Upper lobe of right lung (tissue), 1 donor: ENCODE data around the gene ZBED2. TPM values are rescaled to one million over a fixed set of nuclear protein-coding genes. Genes with fewer than 3 reads are reported as not detected.

Source experiments
- ATAC-seq: fragments of 200-7000 bp; cut with Tn5 transposase; one replicate; pipeline ENCODE4 v1.9.1; 2020; ENCODE audit warnings: mild to moderate bottlenecking, moderate library complexity
- DNase-seq: peaks from one replicate; pipeline ENCODE4 v3.0.0-alpha.2; 2020
- H3K27ac ChIP-seq: fragments of 200-600 bp; one replicate; pipeline ENCODE4 v1.8.0; 2022
- H3K27me3 ChIP-seq: fragments of 200-600 bp; one replicate; pipeline ENCODE4 v1.8.0; 2022; ENCODE audit warnings: mild to moderate bottlenecking
- H3K36me3 ChIP-seq: fragments of 200-600 bp; one replicate; pipeline ENCODE4 v1.8.0; 2022
- H3K4me1 ChIP-seq: fragments of 200-600 bp; one replicate; pipeline ENCODE4 v1.8.0; 2022
- H3K4me3 ChIP-seq: fragments of 200-600 bp; one replicate; pipeline ENCODE4 v1.8.0; 2022; ENCODE audit warnings: mild to moderate bottlenecking
- H3K9me3 ChIP-seq: fragments of 200-600 bp; one replicate; pipeline ENCODE4 v1.8.0; 2022
- intact Hi-C: fragments of 100-400 bp; cut with DNase I; formaldehyde crosslinking; loops from one replicate; pipeline ENCODE4 v1.11.0; 2022
- total RNA-seq: library from RNA; stranded (reverse); fragmentation: NEBNext Ultra II Directional; extraction: Animal tissue kit (Norgen Biotek cat#: 25700); gene quantifications from one replicate; pipeline ENCODE4 v1.2.1, GENCODE V29; 2021
- TF ChIP-seq, protein P1 (sequence below): fragments of 200-600 bp; IDR thresholded peaks from one replicate; pipeline ENCODE4 v1.8.0; 2022; ENCODE audit warnings: antibody characterized with exemption
- donor health status: DM: no; HTN: yes; CAD: no; lungs with severe emphysema.

Gene ZBED2
- total RNA-seq, 1 donor from 2014 or later, result 6.4 TPM

GRCh38 chr3:111621535-111621934 lies 26.4 kb upstream of the ZBED2 start:
- intact Hi-C loops, result no loop called here
- TF ChIP-seq, protein P1, sequence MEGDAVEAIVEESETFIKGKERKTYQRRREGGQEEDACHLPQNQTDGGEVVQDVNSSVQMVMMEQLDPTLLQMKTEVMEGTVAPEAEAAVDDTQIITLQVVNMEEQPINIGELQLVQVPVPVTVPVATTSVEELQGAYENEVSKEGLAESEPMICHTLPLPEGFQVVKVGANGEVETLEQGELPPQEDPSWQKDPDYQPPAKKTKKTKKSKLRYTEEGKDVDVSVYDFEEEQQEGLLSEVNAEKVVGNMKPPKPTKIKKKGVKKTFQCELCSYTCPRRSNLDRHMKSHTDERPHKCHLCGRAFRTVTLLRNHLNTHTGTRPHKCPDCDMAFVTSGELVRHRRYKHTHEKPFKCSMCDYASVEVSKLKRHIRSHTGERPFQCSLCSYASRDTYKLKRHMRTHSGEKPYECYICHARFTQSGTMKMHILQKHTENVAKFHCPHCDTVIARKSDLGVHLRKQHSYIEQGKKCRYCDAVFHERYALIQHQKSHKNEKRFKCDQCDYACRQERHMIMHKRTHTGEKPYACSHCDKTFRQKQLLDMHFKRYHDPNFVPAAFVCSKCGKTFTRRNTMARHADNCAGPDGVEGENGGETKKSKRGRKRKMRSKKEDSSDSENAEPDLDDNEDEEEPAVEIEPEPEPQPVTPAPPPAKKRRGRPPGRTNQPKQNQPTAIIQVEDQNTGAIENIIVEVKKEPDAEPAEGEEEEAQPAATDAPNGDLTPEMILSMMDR, result peak; percentile 21
- DNase-seq (peak; percentile 18), ATAC-seq (peak; percentile 37)
- Histone ChIP-seq H3K4me1 (no peaks in the 10 kb centered on the region), H3K27me3 (no peaks in the 10 kb centered on the region), H3K9me3 (no peaks in the 10 kb centered on the region), H3K36me3 (no peaks in the 10 kb centered on the region), H3K27ac (no peak overlapping the region), H3K4me3 (no peak overlapping the region)

DNA sequence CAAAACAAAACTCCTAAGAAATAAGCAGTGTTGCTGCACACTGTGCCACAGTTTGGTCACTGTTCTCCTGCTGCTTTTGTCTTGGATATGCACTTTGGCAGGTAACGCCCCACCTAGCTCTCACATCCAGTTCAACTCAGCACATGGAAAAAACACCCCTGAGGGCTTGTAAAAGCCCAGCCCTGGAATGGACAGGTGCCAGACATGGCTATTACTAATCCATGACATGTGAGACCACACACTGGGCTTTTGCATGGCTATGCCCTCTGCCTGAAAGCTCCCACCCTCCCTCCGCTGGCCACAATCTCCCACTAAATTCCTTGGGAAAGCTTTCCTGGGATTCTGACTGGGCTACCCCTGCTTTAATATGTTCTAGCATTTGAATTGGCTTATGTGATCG lies 24.7 kb upstream of the ZBED2 start:
- ATAC-seq (no peak), DNase-seq (no peak)
- Histone ChIP-seq H3K4me1 (no peaks in the 10 kb centered on the region), H3K4me3 (no peak overlapping the region), H3K36me3 (no peaks in the 10 kb centered on the region), H3K27me3 (no peaks in the 10 kb centered on the region), H3K27ac (no peak overlapping the region), H3K9me3 (no peaks in the 10 kb centered on the region)
- TF ChIP-seq, protein P1, result no peak
- intact Hi-C loops, result no loop called here

GRCh38 chr3:111618945-111619344 lies 23.8 kb upstream of the ZBED2 start:
- Histone ChIP-seq H3K27me3 (no peaks in the 10 kb centered on the region), H3K36me3 (no peaks in the 10 kb centered on the region), H3K27ac (no peak overlapping the region), H3K4me3 (no peak overlapping the region), H3K9me3 (no peaks in the 10 kb centered on the region), H3K4me1 (no peaks in the 10 kb centered on the region)
- intact Hi-C loops, result no loop called here
- TF ChIP-seq, protein P1, result no peak
- ATAC-seq, result no peak
- DNase-seq, result no peak

GRCh38 chr3:111617912-111618601 lies 22.9 kb upstream of the ZBED2 start:
- intact Hi-C loops, result no loop called here
- DNase-seq (no peak), ATAC-seq (no peak)
- H3K4me1 ChIP-seq, result no peaks in the 10 kb centered on the region
- TF ChIP-seq, protein P1, result no peak
- H3K4me3 ChIP-seq, result no peak overlapping the region
- H3K27me3 ChIP-seq, result no peaks in the 10 kb centered on the region
- H3K27ac ChIP-seq, result no peak overlapping the region
- H3K36me3 ChIP-seq, result no peaks in the 10 kb centered on the region
- no peaks in the 10 kb centered on the region for H3K9me3 ChIP-seq

- TF ChIP-seq, protein P1, result no peak
- intact Hi-C loops, result no loop called here
- no peaks in the 10 kb centered on the region for H3K4me1 ChIP-seq
- no peak for DNase-seq
- H3K27ac ChIP-seq, result no peak overlapping the region
- no peaks in the 10 kb centered on the region for H3K27me3 ChIP-seq
- no peaks in the 10 kb centered on the region for H3K36me3 ChIP-seq
- no peaks in the 10 kb centered on the region for H3K9me3 ChIP-seq
- no peak for ATAC-seq
- H3K4me3 ChIP-seq, result no peak overlapping the region
Observed at GRCh38 chr3:111617406-111617805, 22.3 kb upstream of the ZBED2 start.
